Gastrocnemius medialis (tissue), 4 donors: Measurements from ENCODE around the gene RBM3. TPM values are rescaled to one million over a fixed set of nuclear protein-coding genes. Genes with fewer than 3 reads are reported as not detected.
A peak's percentile ranks its signal among the peaks of the same experiment; 100 is the strongest.

Source experiments
- ATAC-seq, 2 donors: fragments of 150-250 bp; one replicate each; pipeline ENCODE4 v1.9.1; 2016
- DNase-seq, 2 donors: peaks; one replicate each; pipeline ENCODE4 v3.0.0-alpha.2; 2019
- H3K27ac ChIP-seq, 4 donors: fragments of 200-600 bp; sonication (generic); 1 replicate in 1 of 4; 2 replicates in 3 of 4; pipeline ENCODE4 v1.5.1; 2016 to 2018; ENCODE audit warnings: mild to moderate bottlenecking in 2 of 4, moderate library complexity in 1 of 4
- H3K27me3 ChIP-seq, 3 donors: fragments of 200-600 bp; sonication (generic) in 2 of 3; 1 replicate in 1 of 3; 2 replicates in 2 of 3; pipeline versions ENCODE4 v1.5.1 to v1.6.0; 2016 to 2019; ENCODE audit warnings: mild to moderate bottlenecking in 1 of 3, moderate library complexity in 1 of 3
- H3K36me3 ChIP-seq, 2 donors: fragments of 200-600 bp; sonication (generic) in 1 of 2; one replicate each; pipeline ENCODE4 v1.5.1; 2017 to 2018
- H3K4me1 ChIP-seq, 2 donors: fragments of 200-600 bp; sonication (generic) in 1 of 2; one replicate each; pipeline ENCODE4 v1.5.1; 2016 to 2017; ENCODE audit warnings: mild to moderate bottlenecking in 2 of 2
- H3K4me3 ChIP-seq, 4 donors: fragments of 200-600 bp; sonication (generic) in 3 of 4; 1 replicate in 1 of 4; 2 replicates in 3 of 4; pipeline ENCODE4 v1.5.1; 2016 to 2019; ENCODE audit warnings: mild to moderate bottlenecking in 2 of 4
- H3K9me3 ChIP-seq, 3 donors: fragments of 200-600 bp; sonication (generic) in 2 of 3; 1 replicate in 1 of 3; 2 replicates in 2 of 3; pipeline ENCODE4 v1.5.1; 2016 to 2019
- POLR2A ChIP-seq, 2 donors: fragments of 450-650 bp; IDR thresholded peaks; one replicate each; pipeline ENCODE4 v1.6.1; 2017; ENCODE audit warnings: antibody characterized with exemption in 2 of 2, mild to moderate bottlenecking in 2 of 2, moderate library complexity in 2 of 2
- in situ Hi-C, 4 donors: fragments of 200-750 bp; cut with MboI; loops; one replicate each; pipeline versions ENCODE4 v1.15.0 to v1.8.0; 2017; ENCODE audit warnings: low sequenced_read_pairs in 4 of 4
- intact Hi-C: fragments of 100-400 bp; cut with DNase I; formaldehyde crosslinking; loops from one replicate; pipeline ENCODE4 v1.15.1; 2023; ENCODE audit warnings: low total_unique reads
- total RNA-seq, 4 donors: library from RNA; depleted of rRNA; stranded (reverse); fragments of >200 nt; gene quantifications; one replicate each; pipeline versions ENCODE4 v1.1.0 to v1.2.3, GENCODE V29; 2016
- TF ChIP-seq, protein P1 (sequence below), 5 experiments: fragments of 450-650 bp in 3 of 5; fragments of 200-600 bp in 2 of 5; sonication (generic) in 2 of 5; IDR thresholded peaks in 4 of 5; conservative IDR thresholded peaks in 1 of 5; 1 replicate in 4 of 5; 2 replicates in 1 of 5; pipeline ENCODE4 v1.5.1; 2016 to 2019; ENCODE audit warnings: antibody characterized with exemption in 5 of 5, mild to moderate bottlenecking in 3 of 5, moderate library complexity in 3 of 5

Gene RBM3
- total RNA-seq, 4 donors from 2014 or later: 49.2 to 92.1 (median 59.9) TPM

- DNase-seq (no peak), ATAC-seq (no peak)
These were observed 1.4 kb downstream of the RBM3 start for GRCh38 chrX:48575642-48576041.

DNA sequence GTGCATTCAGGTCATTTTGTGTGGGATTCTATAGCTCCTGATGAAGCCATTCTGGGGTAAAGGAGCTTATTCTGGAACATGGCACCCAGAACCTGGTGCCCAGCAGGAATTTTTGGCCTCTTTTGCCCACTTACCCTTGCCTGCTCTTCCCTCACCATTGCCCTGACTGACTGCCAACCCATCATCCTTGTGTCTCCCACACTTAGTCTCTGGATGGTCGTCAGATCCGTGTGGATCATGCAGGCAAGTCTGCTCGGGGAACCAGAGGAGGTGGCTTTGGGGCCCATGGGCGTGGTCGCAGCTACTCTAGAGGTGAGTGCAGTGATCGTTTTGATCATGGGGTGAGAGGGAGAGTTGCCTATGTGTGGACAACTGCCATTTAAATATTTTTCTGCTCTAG lies 1.8 kb downstream of the RBM3 start:
- intact Hi-C loops: loop anchor here (10.0 kb wide), 1 partner anchor 101 kb away; the partner anchor contains the start of genes FTSJ1 and SLC38A5
- Histone ChIP-seq H3K36me3 (peaks cover 0 to 36% of the 10 kb centered on the region in 2 donors), H3K27me3 (no peaks in the 10 kb centered on the region), H3K4me1 (peaks cover 11 to 14% of the 10 kb centered on the region in 2 donors), H3K27ac (peak overlapping the region; percentile 94 to 99 (median 98)), H3K4me3 (peak overlapping the region in 2 of 4 donors; percentile 81 to 89), H3K9me3 (no peaks in the 10 kb centered on the region)
- in situ Hi-C loops: no loop called here
- TF ChIP-seq POLR2A (IDR thresholded peaks at IDR 0.05): no peak
- TF ChIP-seq, protein P1, sequence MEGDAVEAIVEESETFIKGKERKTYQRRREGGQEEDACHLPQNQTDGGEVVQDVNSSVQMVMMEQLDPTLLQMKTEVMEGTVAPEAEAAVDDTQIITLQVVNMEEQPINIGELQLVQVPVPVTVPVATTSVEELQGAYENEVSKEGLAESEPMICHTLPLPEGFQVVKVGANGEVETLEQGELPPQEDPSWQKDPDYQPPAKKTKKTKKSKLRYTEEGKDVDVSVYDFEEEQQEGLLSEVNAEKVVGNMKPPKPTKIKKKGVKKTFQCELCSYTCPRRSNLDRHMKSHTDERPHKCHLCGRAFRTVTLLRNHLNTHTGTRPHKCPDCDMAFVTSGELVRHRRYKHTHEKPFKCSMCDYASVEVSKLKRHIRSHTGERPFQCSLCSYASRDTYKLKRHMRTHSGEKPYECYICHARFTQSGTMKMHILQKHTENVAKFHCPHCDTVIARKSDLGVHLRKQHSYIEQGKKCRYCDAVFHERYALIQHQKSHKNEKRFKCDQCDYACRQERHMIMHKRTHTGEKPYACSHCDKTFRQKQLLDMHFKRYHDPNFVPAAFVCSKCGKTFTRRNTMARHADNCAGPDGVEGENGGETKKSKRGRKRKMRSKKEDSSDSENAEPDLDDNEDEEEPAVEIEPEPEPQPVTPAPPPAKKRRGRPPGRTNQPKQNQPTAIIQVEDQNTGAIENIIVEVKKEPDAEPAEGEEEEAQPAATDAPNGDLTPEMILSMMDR (IDR thresholded peaks at IDR 0.05 in 4 of 5, conservative IDR thresholded peaks at IDR 0.05 in 1 of 5): no peak
- DNase-seq (no peak), ATAC-seq (no peak)

More at GRCh38 chrX:48575642-48576041, 1.4 kb downstream of the RBM3 start:
- Histone ChIP-seq H3K9me3 (no peaks in the 10 kb centered on the region), H3K27me3 (no peaks in the 10 kb centered on the region), H3K27ac (peak overlapping the region; percentile 94 to 99 (median 98)), H3K4me3 (peak overlapping the region; percentile 64 to 89 (median 81)), H3K36me3 (peaks cover 0 to 36% of the 10 kb centered on the region in 2 donors), H3K4me1 (peaks cover 11 to 14% of the 10 kb centered on the region in 2 donors)
- TF ChIP-seq POLR2A (IDR thresholded peaks at IDR 0.05): no peak
- TF ChIP-seq, protein P1 (IDR thresholded peaks at IDR 0.05 in 4 of 5, conservative IDR thresholded peaks at IDR 0.05 in 1 of 5): no peak
- intact Hi-C loops (loop anchor here (10.0 kb wide), 1 partner anchor 101 kb away; the partner anchor contains the start of genes FTSJ1 and SLC38A5), in situ Hi-C loops (no loop called here)

DNA sequence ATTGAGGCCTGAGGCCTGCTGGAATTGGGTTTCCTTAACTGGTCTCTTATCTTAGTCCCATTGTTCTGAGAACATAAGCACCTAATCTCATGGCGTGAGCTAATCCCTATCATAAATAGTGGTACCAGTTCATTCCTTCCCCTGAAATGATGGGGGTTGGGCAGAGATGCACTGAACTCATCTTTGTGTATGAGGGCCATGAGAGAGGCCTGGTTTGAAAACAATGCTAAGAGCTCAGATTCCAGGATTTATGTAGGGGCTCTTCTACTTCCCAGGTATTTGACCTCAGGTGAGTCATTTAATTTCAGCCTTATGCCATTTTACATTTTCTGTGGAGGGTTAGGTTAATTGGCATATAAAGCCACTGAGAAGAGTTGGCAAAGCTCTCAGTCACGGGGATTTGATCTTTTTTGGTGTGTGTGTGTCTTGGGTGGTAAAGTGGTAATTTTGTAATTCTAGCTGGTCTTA lies 4.4 kb downstream of the RBM3 start:
- peaks cover 0 to 36% of the 10 kb centered on the region in 2 donors for H3K36me3 ChIP-seq
- DNase-seq: no peak
- H3K27ac ChIP-seq: no peak overlapping the region
- TF ChIP-seq, protein P1 (IDR thresholded peaks at IDR 0.05 in 4 of 5, conservative IDR thresholded peaks at IDR 0.05 in 1 of 5): no peak
- TF ChIP-seq POLR2A (IDR thresholded peaks at IDR 0.05): no peak
- H3K27me3 ChIP-seq: no peaks in the 10 kb centered on the region
- intact Hi-C loops: loop anchor here (10.0 kb wide), 1 partner anchor 104 kb away; the partner anchor contains the start of genes FTSJ1 and SLC38A5
- in situ Hi-C loops: no loop called here
- no peak for ATAC-seq
- no peaks in the 10 kb centered on the region for H3K9me3 ChIP-seq
- peaks cover 11 to 14% of the 10 kb centered on the region in 2 donors for H3K4me1 ChIP-seq
- H3K4me3 ChIP-seq: no peak overlapping the region

GRCh38 chrX:48579259-48579658 lies 5.0 kb downstream of the RBM3 start:
- peaks cover 0 to 36% of the 10 kb centered on the region in 2 donors for H3K36me3 ChIP-seq
- intact Hi-C loops: loop anchor here (10.0 kb wide), 1 partner anchor 104 kb away; the partner anchor contains the start of genes FTSJ1 and SLC38A5
- in situ Hi-C loops: no loop called here
- H3K9me3 ChIP-seq: no peaks in the 10 kb centered on the region
- H3K27ac ChIP-seq: no peak overlapping the region
- peaks cover 11 to 14% of the 10 kb centered on the region in 2 donors for H3K4me1 ChIP-seq
- TF ChIP-seq, protein P1 (IDR thresholded peaks at IDR 0.05 in 4 of 5, conservative IDR thresholded peaks at IDR 0.05 in 1 of 5): no peak
- TF ChIP-seq POLR2A (IDR thresholded peaks at IDR 0.05): no peak
- no peak for ATAC-seq
- no peaks in the 10 kb centered on the region for H3K27me3 ChIP-seq
- no peak overlapping the region for H3K4me3 ChIP-seq
- DNase-seq: no peak
